ENCODE results near the gene ERBB4.
A peak's percentile ranks its signal among the peaks of the same experiment; 100 is the strongest.
"Not testable (repeated sequence)": the region's sequence is repeated elsewhere in the genome, so short reads cannot be mapped to it uniquely, and the experiment has no call there.

The ERBB4 gene

DNA sequence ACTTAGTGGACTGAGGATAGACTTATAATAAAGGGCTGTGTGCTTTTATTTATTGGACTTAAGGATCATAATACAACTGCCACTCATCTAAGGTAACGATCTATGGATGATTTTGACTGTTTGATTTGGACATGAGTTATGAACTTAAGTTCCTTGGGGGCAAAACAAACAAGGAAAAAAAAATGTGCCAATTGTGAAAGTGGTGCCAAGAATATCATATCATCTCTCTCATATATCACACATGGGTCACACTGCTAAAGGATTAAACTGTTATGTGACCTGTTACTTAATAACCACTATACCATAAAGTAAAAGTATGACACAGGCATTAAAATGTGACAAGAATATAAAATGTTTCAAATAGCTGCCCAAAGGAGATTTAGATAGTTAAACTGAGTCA lies 886.3 kb downstream of the ERBB4 start:
- FAIRE-seq (peak; percentile 5), DNase-seq (ENCODE audit: insufficient read length, low spot score) (no peak)
- TF ChIP-seq POLR2A (IDR thresholded peaks at IDR 0.05; ENCODE audit: low read depth, low read length) (no peak), TAF1 (IDR thresholded peaks at IDR 0.05; ENCODE audit: low read depth, low read length) (no peak), SPI1 (IDR thresholded peaks at IDR 0.05; ENCODE audit: low read depth, low read length) (no peak), POLR2AphosphoS5 (IDR thresholded peaks at IDR 0.05; ENCODE audit: low read depth, low read length) (no peak), POU2F2 (IDR thresholded peaks at IDR 0.05; ENCODE audit: low read depth, low read length) (no peak), PAX5 (IDR thresholded peaks at IDR 0.05; ENCODE audit: insufficient read depth, low read length, severe bottlenecking) (no peak)

DNA sequence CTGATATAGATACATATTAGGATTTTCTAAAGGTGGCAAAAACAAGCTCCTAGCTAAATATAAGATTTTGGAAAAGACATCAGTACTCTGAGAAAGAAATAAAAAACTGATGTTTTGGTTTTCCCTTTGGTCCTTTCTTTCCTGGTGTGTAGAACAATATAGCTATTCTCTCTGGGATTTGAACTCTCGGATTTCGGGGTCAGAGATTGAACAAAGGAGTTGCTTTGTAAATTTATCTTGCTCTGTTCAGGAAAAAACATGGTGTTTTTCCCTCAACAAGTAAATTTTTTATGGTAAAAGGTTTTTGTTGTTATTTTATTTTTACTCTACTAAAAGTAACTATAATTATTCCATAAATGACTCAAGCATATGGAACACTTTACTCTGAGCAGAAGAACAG lies 889.3 kb downstream of the ERBB4 start:
- DNase-seq (ENCODE audit: insufficient read length, low spot score): no peak
- TF ChIP-seq SPI1 (IDR thresholded peaks at IDR 0.05; ENCODE audit: low read depth, low read length): no peak
- TF ChIP-seq POU2F2 (IDR thresholded peaks at IDR 0.05; ENCODE audit: low read depth, low read length): no peak
- no peak for TF ChIP-seq TAF1 (IDR thresholded peaks at IDR 0.05; ENCODE audit: low read depth, low read length)
- no peak for TF ChIP-seq POLR2AphosphoS5 (IDR thresholded peaks at IDR 0.05; ENCODE audit: low read depth, low read length)
- TF ChIP-seq POLR2A (IDR thresholded peaks at IDR 0.05; ENCODE audit: low read depth, low read length): no peak
- TF ChIP-seq PAX5 (IDR thresholded peaks at IDR 0.05; ENCODE audit: insufficient read depth, low read length, severe bottlenecking): no peak
- no peak for FAIRE-seq

DNA sequence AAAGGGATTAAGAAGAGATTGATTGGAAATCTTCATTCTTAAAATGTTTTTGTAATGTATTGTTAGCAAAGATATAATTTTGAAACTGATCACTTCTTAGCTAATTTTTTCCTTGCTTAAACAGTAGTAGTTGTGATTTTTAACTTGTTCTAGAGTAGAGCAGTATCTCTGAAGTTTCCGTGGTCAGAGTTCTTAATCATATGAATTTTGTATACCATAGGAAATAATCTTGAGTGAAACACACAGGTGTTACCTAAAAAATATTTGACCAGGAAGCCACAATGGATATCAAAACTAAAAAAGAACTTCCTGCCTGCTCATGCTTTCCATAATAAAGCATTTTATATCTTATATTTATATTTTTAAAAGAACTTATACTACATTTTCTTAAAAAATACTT lies 907.1 kb downstream of the ERBB4 start:
- no peak for DNase-seq (ENCODE audit: insufficient read length, low spot score)
- no peak for TF ChIP-seq PAX5 (IDR thresholded peaks at IDR 0.05; ENCODE audit: insufficient read depth, low read length, severe bottlenecking)
- TF ChIP-seq POLR2A (IDR thresholded peaks at IDR 0.05; ENCODE audit: low read depth, low read length): no peak
- no peak for TF ChIP-seq POU2F2 (IDR thresholded peaks at IDR 0.05; ENCODE audit: low read depth, low read length)
- TF ChIP-seq TAF1 (IDR thresholded peaks at IDR 0.05; ENCODE audit: low read depth, low read length): no peak
- no peak for TF ChIP-seq POLR2AphosphoS5 (IDR thresholded peaks at IDR 0.05; ENCODE audit: low read depth, low read length)
- no peak for TF ChIP-seq SPI1 (IDR thresholded peaks at IDR 0.05; ENCODE audit: low read depth, low read length)
- FAIRE-seq: no peak

DNA sequence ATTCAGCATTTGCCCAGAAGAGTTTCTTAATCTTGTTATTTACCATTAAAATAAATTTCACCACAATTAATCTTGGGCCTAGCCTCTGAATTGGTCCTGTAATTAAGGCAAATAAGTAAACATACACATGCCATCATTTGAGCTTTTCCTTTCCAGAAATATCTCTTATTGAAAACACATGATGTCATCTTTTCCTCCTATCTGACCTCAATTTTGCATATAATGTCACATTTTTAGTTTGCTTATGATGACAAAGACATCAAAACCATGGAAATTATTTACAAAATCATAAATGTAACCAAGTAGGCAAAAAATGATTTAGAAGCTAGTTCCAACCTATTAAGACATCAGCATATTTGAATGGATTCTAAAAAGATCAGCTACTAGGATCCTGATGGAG lies 915.5 kb downstream of the ERBB4 start:
- FAIRE-seq (no peak), DNase-seq (ENCODE audit: insufficient read length, low spot score) (no peak)
- TF ChIP-seq SPI1 (IDR thresholded peaks at IDR 0.05; ENCODE audit: low read depth, low read length) (no peak), PAX5 (IDR thresholded peaks at IDR 0.05; ENCODE audit: insufficient read depth, low read length, severe bottlenecking) (no peak), POLR2A (IDR thresholded peaks at IDR 0.05; ENCODE audit: low read depth, low read length) (no peak), TAF1 (IDR thresholded peaks at IDR 0.05; ENCODE audit: low read depth, low read length) (no peak), POU2F2 (IDR thresholded peaks at IDR 0.05; ENCODE audit: low read depth, low read length) (no peak), POLR2AphosphoS5 (IDR thresholded peaks at IDR 0.05; ENCODE audit: low read depth, low read length) (no peak)

DNA sequence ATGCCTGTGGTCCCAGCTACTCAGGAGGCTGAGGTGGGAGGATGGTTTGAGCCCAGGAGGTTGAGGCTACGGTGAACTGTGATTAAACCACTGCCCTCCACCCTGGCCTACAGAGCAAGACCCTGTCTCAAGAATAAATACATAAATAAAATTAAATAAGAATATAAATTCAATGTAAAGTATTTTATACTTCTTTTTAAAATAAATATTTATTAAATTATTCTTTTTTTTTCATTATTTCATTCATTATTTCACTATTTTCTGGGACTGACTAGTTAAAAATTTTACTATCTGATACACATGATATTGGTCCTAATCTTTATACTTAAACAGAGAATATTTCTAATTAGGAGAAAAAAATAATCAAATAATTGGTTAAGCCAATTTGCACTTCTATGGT lies 917.6 kb downstream of the ERBB4 start:
- FAIRE-seq (no peak), DNase-seq (ENCODE audit: insufficient read length, low spot score) (no peak)
- TF ChIP-seq TAF1 (IDR thresholded peaks at IDR 0.05; ENCODE audit: low read depth, low read length) (no peak), POLR2AphosphoS5 (IDR thresholded peaks at IDR 0.05; ENCODE audit: low read depth, low read length) (no peak), SPI1 (IDR thresholded peaks at IDR 0.05; ENCODE audit: low read depth, low read length) (no peak), POU2F2 (IDR thresholded peaks at IDR 0.05; ENCODE audit: low read depth, low read length) (no peak), POLR2A (IDR thresholded peaks at IDR 0.05; ENCODE audit: low read depth, low read length) (no peak), PAX5 (IDR thresholded peaks at IDR 0.05; ENCODE audit: insufficient read depth, low read length, severe bottlenecking) (no peak)

DNA sequence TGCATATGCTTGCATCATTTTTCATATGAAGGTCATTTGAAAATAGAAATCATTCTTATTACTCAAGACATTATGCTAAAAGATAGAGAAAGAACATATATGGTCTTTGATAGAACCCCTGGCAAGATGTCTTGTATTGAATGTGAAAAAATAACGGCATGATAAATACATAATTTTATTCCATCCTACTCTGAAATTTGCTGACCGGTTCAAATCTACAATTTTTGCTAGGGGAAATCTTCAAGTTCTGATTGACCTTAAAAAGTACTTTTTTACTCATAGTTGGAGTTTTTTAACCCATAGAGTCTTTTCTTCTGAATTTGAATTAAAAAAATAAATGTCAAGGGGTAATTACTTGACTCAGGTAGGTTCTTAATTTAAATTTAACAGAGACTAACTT lies 920.8 kb downstream of the ERBB4 start:
- no peak for DNase-seq (ENCODE audit: insufficient read length, low spot score)
- FAIRE-seq: no peak
- TF ChIP-seq PAX5 (IDR thresholded peaks at IDR 0.05; ENCODE audit: insufficient read depth, low read length, severe bottlenecking): no peak

DNA sequence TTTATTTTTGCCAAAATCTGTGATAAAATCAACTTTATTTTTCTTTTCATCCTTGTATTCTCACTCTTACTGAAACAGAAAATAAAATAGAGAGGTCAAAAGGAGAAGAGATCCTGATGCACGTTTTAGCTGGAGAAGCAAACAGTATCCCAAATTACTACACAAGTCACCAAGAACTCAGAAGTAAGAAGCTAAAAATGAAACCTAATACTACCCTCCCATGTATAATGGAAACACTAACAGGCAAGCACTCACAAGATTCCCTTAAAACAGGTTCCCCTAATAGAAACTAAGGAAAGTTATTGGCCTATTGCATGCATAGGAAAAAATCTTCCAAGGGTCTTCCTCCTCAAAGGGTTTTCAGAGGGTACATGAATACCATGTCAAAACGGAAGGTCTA lies 927.0 kb downstream of the ERBB4 start:
- FAIRE-seq: no peak
- TF ChIP-seq SPI1 (IDR thresholded peaks at IDR 0.05; ENCODE audit: low read depth, low read length): no peak
- TF ChIP-seq POU2F2 (IDR thresholded peaks at IDR 0.05; ENCODE audit: low read depth, low read length): no peak
- no peak for TF ChIP-seq PAX5 (IDR thresholded peaks at IDR 0.05; ENCODE audit: insufficient read depth, low read length, severe bottlenecking)
- TF ChIP-seq TAF1 (IDR thresholded peaks at IDR 0.05; ENCODE audit: low read depth, low read length): no peak
- DNase-seq (ENCODE audit: insufficient read length, low spot score): no peak

DNA sequence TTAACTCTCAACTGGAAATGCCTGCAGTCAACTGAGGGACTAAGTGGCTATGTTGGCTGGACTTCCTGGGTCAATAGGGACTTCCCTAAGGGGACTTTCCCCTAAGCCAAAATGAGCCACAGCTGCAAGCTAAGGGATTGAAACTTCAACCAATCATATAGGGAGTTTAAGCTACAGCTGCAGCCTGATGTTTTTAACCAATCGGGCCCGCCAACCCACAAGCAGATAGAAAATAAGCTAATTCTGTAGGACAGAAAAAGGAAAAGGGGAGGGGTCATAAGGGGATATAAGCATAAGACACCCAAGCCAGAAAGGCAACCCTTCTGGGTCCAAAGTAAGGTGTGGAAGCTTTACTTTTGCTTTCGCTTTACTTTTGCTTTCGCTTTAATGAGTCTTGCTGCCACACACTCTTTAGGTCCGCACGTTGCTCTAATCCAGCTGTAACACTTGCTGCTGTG lies 927.5 kb downstream of the ERBB4 start:
- no peak for TF ChIP-seq POU2F2 (IDR thresholded peaks at IDR 0.05; ENCODE audit: low read depth, low read length)
- FAIRE-seq (no peak), DNase-seq (ENCODE audit: insufficient read length, low spot score) (no peak)

DNA sequence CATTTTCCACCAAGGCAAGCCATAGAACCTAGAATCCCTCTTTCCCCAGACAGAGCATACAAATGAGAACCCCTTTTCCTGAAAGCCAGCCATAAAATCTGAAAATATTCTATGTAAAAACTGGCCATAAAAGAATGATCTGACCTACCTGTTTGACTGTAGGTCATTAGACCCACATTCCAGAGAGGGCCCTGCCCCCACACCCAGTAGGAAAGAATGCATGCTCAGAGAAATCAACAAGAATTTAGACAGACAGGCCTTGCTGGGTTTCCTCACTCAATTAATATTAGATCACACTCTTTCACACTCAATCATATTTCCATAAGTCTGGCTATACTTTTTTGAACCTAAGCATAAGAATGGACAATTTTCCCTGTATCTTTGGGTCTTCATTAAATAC lies 929.5 kb downstream of the ERBB4 start:
- no peak for DNase-seq (ENCODE audit: insufficient read length, low spot score)
- TF ChIP-seq PAX5 (IDR thresholded peaks at IDR 0.05; ENCODE audit: insufficient read depth, low read length, severe bottlenecking): no peak
- TF ChIP-seq SPI1 (IDR thresholded peaks at IDR 0.05; ENCODE audit: low read depth, low read length): no peak
- no peak for TF ChIP-seq TAF1 (IDR thresholded peaks at IDR 0.05; ENCODE audit: low read depth, low read length)
- TF ChIP-seq POLR2A (IDR thresholded peaks at IDR 0.05; ENCODE audit: low read depth, low read length): no peak
- no peak for FAIRE-seq

DNA sequence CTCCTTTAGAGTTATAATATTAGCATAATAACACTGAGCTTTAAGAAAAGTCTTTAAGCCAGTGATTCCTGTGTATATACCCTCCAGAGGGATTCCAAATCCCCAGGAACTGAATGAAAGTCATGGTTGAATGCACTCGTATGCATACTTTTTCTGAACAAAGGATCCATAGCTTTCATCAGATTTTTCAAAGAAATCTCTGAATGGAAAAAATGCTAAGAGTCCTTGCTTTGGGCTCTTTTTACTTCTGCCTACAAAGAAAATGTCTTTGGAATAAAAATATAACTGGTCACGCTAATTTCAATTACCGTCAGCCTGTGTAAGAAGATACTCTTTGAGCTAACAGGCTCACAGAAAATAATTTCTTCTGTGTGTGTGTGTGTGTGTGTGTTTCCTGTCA lies 939.5 kb downstream of the ERBB4 start:
- FAIRE-seq: no peak

DNA sequence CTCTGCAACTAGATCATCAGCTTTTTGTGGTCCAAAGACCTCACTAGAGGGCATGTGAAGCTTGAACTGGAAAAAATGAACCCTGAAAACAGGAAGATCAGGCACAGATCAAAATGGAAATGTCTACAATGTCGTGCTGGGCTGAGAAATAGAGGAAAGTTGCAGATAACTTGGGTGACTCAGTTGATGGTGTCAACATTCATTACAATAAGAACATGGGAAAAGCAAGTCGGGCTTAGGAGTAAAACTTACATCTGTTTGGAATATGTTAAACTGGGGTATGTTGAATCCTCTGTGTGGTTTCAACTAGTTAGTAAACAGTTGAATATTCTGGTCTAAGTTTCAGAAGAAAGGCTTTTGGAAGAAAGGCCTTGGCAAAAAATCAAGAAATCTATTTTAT lies 940.4 kb downstream of the ERBB4 start:
- DNase-seq (ENCODE audit: insufficient read length, low spot score) (no peak), FAIRE-seq (no peak)
- TF ChIP-seq POLR2A (IDR thresholded peaks at IDR 0.05; ENCODE audit: low read depth, low read length) (no peak), POLR2AphosphoS5 (IDR thresholded peaks at IDR 0.05; ENCODE audit: low read depth, low read length) (no peak), TAF1 (IDR thresholded peaks at IDR 0.05; ENCODE audit: low read depth, low read length) (no peak), SPI1 (IDR thresholded peaks at IDR 0.05; ENCODE audit: low read depth, low read length) (no peak), POU2F2 (IDR thresholded peaks at IDR 0.05; ENCODE audit: low read depth, low read length) (no peak), PAX5 (IDR thresholded peaks at IDR 0.05; ENCODE audit: insufficient read depth, low read length, severe bottlenecking) (no peak)

More for the DNA sequence above, 939.5 kb downstream of the ERBB4 start:
- DNase-seq (ENCODE audit: insufficient read length, low spot score): no peak
- no peak for TF ChIP-seq POLR2A (IDR thresholded peaks at IDR 0.05; ENCODE audit: low read depth, low read length)
- TF ChIP-seq POU2F2 (IDR thresholded peaks at IDR 0.05; ENCODE audit: low read depth, low read length): no peak
- TF ChIP-seq POLR2AphosphoS5 (IDR thresholded peaks at IDR 0.05; ENCODE audit: low read depth, low read length): no peak
- TF ChIP-seq SPI1 (IDR thresholded peaks at IDR 0.05; ENCODE audit: low read depth, low read length): no peak
- no peak for TF ChIP-seq TAF1 (IDR thresholded peaks at IDR 0.05; ENCODE audit: low read depth, low read length)
- TF ChIP-seq PAX5 (IDR thresholded peaks at IDR 0.05; ENCODE audit: insufficient read depth, low read length, severe bottlenecking): no peak

DNA sequence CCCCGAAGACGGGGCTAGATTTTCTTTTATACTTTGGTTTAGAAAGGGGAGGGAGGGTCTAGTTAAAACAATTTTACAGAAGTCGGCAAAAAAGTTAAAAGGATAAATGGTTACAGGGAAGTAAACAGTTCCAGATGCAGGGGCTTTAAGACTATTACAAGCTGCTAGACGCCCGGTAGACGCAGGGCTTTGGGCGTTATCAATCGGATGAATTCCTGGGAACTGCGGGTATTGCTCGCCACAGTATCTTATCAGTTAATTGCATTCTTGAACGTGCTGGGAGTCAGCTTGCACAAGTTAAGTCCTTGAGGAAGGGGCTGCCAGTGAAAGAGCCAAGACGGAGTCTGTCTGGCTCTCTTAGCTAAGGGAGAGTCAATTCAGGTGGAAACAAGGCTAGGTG lies 946.6 kb downstream of the ERBB4 start:
- not testable (repeated sequence) for FAIRE-seq

More for the DNA sequence above, 946.6 kb downstream of the ERBB4 start:
- not testable (repeated sequence) for DNase-seq (ENCODE audit: insufficient read length, low spot score)

Measured in GM12891 (cell line).